CD14-positive monocyte (primary cell): ENCODE results near the gene CDC16. TPM values are rescaled to one million over a fixed set of nuclear protein-coding genes. Genes with fewer than 3 reads are reported as not detected.
A peak's percentile ranks its signal among the peaks of the same experiment; 100 is the strongest.

Source experiments
- DNase-seq, 3 donors: peaks; one replicate each; pipeline ENCODE4 v3.0.0-alpha.2; 2011 to 2022
- H2AFZ ChIP-seq: 2 replicates; pipeline ENCODE4 v1.6.0; 2012; ENCODE audit warnings: mild to moderate bottlenecking, low read depth, low read length, inconsistent platforms; ENCODE audit not compliant: insufficient read depth, poor library complexity, severe bottlenecking
- H3K27ac ChIP-seq, 2 donors: 1 replicate in 1 of 2; 2 replicates in 1 of 2; pipeline ENCODE4 v1.5.1; 2012 to 2013; ENCODE audit warnings: low read length in 2 of 2, control low read depth in 1 of 2, inconsistent platforms in 1 of 2, low read depth in 1 of 2, mild to moderate bottlenecking in 1 of 2
- H3K27me3 ChIP-seq, 2 donors: one replicate each; pipeline versions ENCODE4 v1.6.0 to v1.6.1; 2011 to 2013; ENCODE audit warnings: low read length in 2 of 2; ENCODE audit not compliant: control insufficient read depth in 2 of 2, insufficient read depth in 2 of 2
- H3K36me3 ChIP-seq, 2 donors: replicated peaks in 1 of 2; 1 replicate in 1 of 2; 2 replicates in 1 of 2; pipeline versions ENCODE4 v1.5.1 to v1.6.1; 2012 to 2013; ENCODE audit warnings: low read length in 2 of 2, control low read depth in 1 of 2, inconsistent platforms in 1 of 2, mild to moderate bottlenecking in 1 of 2; ENCODE audit not compliant: insufficient read depth in 2 of 2, control insufficient read depth in 1 of 2
- H3K4me1 ChIP-seq, 2 donors: 1 replicate in 1 of 2; 2 replicates in 1 of 2; pipeline versions ENCODE4 v1.5.1 to v1.6.1; 2012 to 2013; ENCODE audit warnings: low read length in 2 of 2, control low read depth in 1 of 2, inconsistent platforms in 1 of 2, mild to moderate bottlenecking in 1 of 2, moderate library complexity in 1 of 2; ENCODE audit not compliant: insufficient read depth in 2 of 2, control insufficient read depth in 1 of 2
- H3K4me2 ChIP-seq: replicated peaks from 2 replicates; pipeline ENCODE3; 2012; ENCODE audit warnings: low read length, moderate library complexity, mild to moderate bottlenecking; ENCODE audit not compliant: poor library complexity, severe bottlenecking; ENCODE audit errors: extremely low read depth
- H3K4me3 ChIP-seq, 3 experiments: fragments of 200-600 bp in 1 of 3; sonication (generic) in 1 of 3; replicated peaks in 1 of 3; 1 replicate in 2 of 3; 2 replicates in 1 of 3; pipeline ENCODE4 v1.5.1; 2011 to 2013; ENCODE audit warnings: low read length in 3 of 3, mild to moderate bottlenecking in 3 of 3, control low read depth in 2 of 3, low read depth in 2 of 3, inconsistent platforms in 1 of 3, moderate library complexity in 1 of 3
- H3K79me2 ChIP-seq: 2 replicates; pipeline ENCODE4 v1.6.0; 2012; ENCODE audit warnings: mild to moderate bottlenecking, control low read depth, inconsistent platforms, low read length, moderate library complexity; ENCODE audit not compliant: insufficient read depth
- H3K9ac ChIP-seq: 2 replicates; pipeline ENCODE4 v1.6.0; 2017; ENCODE audit warnings: low read length, mild to moderate bottlenecking; ENCODE audit not compliant: insufficient read depth, poor library complexity, severe bottlenecking
- H3K9me3 ChIP-seq, 2 donors: replicated peaks in 1 of 2; 1 replicate in 1 of 2; 2 replicates in 1 of 2; pipeline versions ENCODE4 v1.5.1 to v1.6.1; 2012 to 2013; ENCODE audit warnings: low read length in 2 of 2, control low read depth in 1 of 2; ENCODE audit not compliant: control insufficient read depth in 1 of 2, insufficient read depth in 1 of 2
- H4K20me1 ChIP-seq: 2 replicates; pipeline ENCODE4 v1.6.0; 2012; ENCODE audit warnings: mild to moderate bottlenecking, low read length, control low read depth, moderate library complexity; ENCODE audit not compliant: insufficient read depth
- H3K27ac Mint-ChIP-seq, 7 donors: one replicate each; pipeline ENCODE4 v1.8.0; 2020; ENCODE audit warnings: mild to moderate bottlenecking in 7 of 7, mixed read lengths in 7 of 7, moderate library complexity in 6 of 7, inconsistent platforms in 2 of 7
- H3K27me3 Mint-ChIP-seq, 3 donors: one replicate each; pipeline ENCODE4 v1.8.0; 2021 to 2022; ENCODE audit warnings: low read depth in 3 of 3, mild to moderate bottlenecking in 3 of 3, mixed read lengths in 3 of 3, moderate library complexity in 3 of 3, inconsistent platforms in 1 of 3
- H3K36me3 Mint-ChIP-seq, 2 donors: one replicate each; pipeline ENCODE4 v1.8.0; 2020; ENCODE audit warnings: mixed read lengths in 2 of 2, inconsistent platforms in 1 of 2, mild to moderate bottlenecking in 1 of 2
- H3K4me1 Mint-ChIP-seq: one replicate; pipeline ENCODE4 v1.8.0; 2020; ENCODE audit warnings: mild to moderate bottlenecking, mixed read lengths
- H3K4me3 Mint-ChIP-seq, 2 donors: one replicate each; pipeline ENCODE4 v1.8.0; 2020; ENCODE audit warnings: mild to moderate bottlenecking in 2 of 2, mixed read lengths in 2 of 2, moderate library complexity in 1 of 2
- H3K9me3 Mint-ChIP-seq, 7 donors: one replicate each; pipeline ENCODE4 v1.8.0; 2020 to 2022; ENCODE audit warnings: mixed read lengths in 7 of 7, mild to moderate bottlenecking in 6 of 7, moderate library complexity in 6 of 7, inconsistent platforms in 2 of 7
- WGBS: methylation state at CpG from one replicate; pipeline ENCODE4 v1.1.5; 2013; ENCODE audit warnings: missing lambda C conversion rate; ENCODE audit not compliant: insufficient coverage; 5-methylcytosine and 5-hydroxymethylcytosine counted together
- intact Hi-C, 2 donors: fragments of 100-400 bp; cut with micrococcal nuclease; formaldehyde crosslinking; loops; one replicate each; pipeline versions ENCODE4 v1.15.0 to v1.15.1; 2023
- polyA plus RNA-seq, 3 donors: library from polyadenylated mRNA; depleted of rRNA in 1 of 3; unstranded in 2 of 3; stranded (reverse) in 1 of 3; fragments of 300-500 nt in 2 of 3; fragments of >200 nt in 1 of 3; fragmentation: Illumina TruSeq in 2 of 3; gene quantifications; 1 replicate in 2 of 3; 2 replicates in 1 of 3; pipeline ENCODE4 v1.2.3, GENCODE V29; 2012 to 2021
- TF ChIP-seq, protein P1 (sequence below): fragments of 200-600 bp; IDR thresholded peaks from one replicate; pipeline ENCODE4 v1.8.0; 2022; ENCODE audit warnings: antibody characterized with exemption, mild to moderate bottlenecking

Gene CDC16
- polyA plus RNA-seq, 3 donors = 15.6 to 72.1 (median 21.1) TPM

DNA sequence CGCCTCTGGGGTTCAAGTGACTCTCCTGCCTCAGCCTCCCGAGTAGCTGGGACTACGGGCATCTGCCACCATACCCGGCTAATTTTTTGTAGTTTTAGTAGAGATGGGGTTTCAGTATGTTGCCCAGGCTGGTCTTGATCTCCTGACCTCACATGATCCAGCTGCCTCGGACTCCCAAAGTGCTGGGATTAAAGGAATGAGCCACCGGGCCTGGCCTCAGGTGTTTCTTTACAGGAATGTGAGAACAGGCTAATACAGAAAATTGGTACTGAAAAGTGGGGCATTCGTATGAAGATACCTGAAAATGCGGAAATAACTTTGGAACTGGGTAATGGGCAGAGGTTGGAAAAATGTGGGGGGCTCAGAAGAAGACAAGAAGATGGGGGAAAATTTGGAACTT, 2.8 kb upstream of the CDC16 start:
- no peak overlapping the region for H3K27ac ChIP-seq
- no peak overlapping the region for H2AFZ ChIP-seq
- 97% methylated on average over 5 of the region's 8 CpGs for WGBS
- peaks cover 3 to 4% of the 10 kb centered on the region in 2 donors for H3K36me3 ChIP-seq
- intact Hi-C loops = no loop called here
- no peak overlapping the region for H3K9ac ChIP-seq
- no peaks in the 10 kb centered on the region for H3K27me3 ChIP-seq
- no peak overlapping the region for H3K4me2 ChIP-seq
- TF ChIP-seq, protein P1, sequence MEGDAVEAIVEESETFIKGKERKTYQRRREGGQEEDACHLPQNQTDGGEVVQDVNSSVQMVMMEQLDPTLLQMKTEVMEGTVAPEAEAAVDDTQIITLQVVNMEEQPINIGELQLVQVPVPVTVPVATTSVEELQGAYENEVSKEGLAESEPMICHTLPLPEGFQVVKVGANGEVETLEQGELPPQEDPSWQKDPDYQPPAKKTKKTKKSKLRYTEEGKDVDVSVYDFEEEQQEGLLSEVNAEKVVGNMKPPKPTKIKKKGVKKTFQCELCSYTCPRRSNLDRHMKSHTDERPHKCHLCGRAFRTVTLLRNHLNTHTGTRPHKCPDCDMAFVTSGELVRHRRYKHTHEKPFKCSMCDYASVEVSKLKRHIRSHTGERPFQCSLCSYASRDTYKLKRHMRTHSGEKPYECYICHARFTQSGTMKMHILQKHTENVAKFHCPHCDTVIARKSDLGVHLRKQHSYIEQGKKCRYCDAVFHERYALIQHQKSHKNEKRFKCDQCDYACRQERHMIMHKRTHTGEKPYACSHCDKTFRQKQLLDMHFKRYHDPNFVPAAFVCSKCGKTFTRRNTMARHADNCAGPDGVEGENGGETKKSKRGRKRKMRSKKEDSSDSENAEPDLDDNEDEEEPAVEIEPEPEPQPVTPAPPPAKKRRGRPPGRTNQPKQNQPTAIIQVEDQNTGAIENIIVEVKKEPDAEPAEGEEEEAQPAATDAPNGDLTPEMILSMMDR = no peak
- H3K27me3 Mint-ChIP-seq = peaks cover 9 to 11% (median 10%) of the 10 kb centered on the region in 3 donors
- DNase-seq = no peak
- H3K4me3 ChIP-seq = no peak overlapping the region
- no peak overlapping the region for H3K4me3 Mint-ChIP-seq
- peaks cover 37% of the 10 kb centered on the region for H3K4me1 Mint-ChIP-seq
- H3K79me2 ChIP-seq = peaks cover 23% of the 10 kb centered on the region
- peaks cover 36 to 46% of the 10 kb centered on the region in 2 donors for H3K4me1 ChIP-seq
- peaks cover 0 to 3% of the 10 kb centered on the region in 2 donors for H3K36me3 Mint-ChIP-seq
- H3K9me3 Mint-ChIP-seq = no peaks in the 10 kb centered on the region
- no peaks in the 10 kb centered on the region for H3K9me3 ChIP-seq
- H3K27ac Mint-ChIP-seq = no peak overlapping the region
- peaks cover 9% of the 10 kb centered on the region for H4K20me1 ChIP-seq

DNA sequence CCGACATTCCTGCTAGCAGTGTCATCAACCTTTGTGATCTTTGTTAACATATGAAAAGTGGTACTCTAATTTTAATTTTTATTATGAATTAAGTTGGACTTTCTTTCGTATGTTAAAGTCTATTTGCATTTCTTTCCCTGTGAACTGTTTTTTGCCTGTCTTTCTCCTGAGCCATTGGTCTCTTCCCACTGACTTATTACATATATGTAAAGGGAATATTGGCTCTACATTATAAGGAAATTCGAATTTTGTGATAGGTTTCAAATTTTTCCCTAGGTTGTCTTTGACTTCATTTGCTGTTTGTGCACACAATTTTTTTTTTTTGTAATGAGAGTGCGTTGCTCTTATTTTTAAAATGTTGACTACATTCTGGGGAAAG, 442 bp upstream of the CDC16 start:
- Histone ChIP-seq H4K20me1 (peaks cover 9% of the 10 kb centered on the region), H3K4me3 (peak overlapping the region; percentile 29 to 84 (median 62)), H3K4me2 (peak overlapping the region; percentile 83), H3K9me3 (no peaks in the 10 kb centered on the region), H3K27ac (peak overlapping the region in 1 of 2 donors; percentile 77), H3K79me2 (peaks cover 23% of the 10 kb centered on the region), H3K4me1 (peaks cover 30 to 38% of the 10 kb centered on the region in 2 donors), H3K9ac (peak overlapping the region; percentile 90), H3K27me3 (no peaks in the 10 kb centered on the region), H3K36me3 (peaks cover 27% of the 10 kb centered on the region in 2 donors), H2AFZ (peak overlapping the region; percentile 90)
- Mint-ChIP-seq H3K27ac (peak overlapping the region in 5 of 7 donors; percentile 31 to 70 (median 64)), H3K36me3 (peaks cover 21% of the 10 kb centered on the region in 2 donors), H3K9me3 (no peaks in the 10 kb centered on the region), H3K4me3 (peak overlapping the region; percentile 78 to 86), H3K4me1 (peaks cover 29% of the 10 kb centered on the region), H3K27me3 (peaks cover 2 to 10% (median 7%) of the 10 kb centered on the region in 3 donors)
- DNase-seq = no peak
- TF ChIP-seq, protein P1 = no peak
- intact Hi-C loops = no loop called here
- WGBS = no CpG with 5 or more reads among the region's 4 CpGs
